SU-DHL-6 (cell line): ENCODE results near the gene SYT8.

Source experiments
- H2AFZ ChIP-seq: fragments of 200-600 bp; sonication (generic); 2 replicates; pipeline ENCODE4 v1.6.1; 2014; ENCODE audit warnings: low read depth, mild to moderate bottlenecking, moderate library complexity, mixed read lengths, antibody characterized with exemption, low read length; ENCODE audit not compliant: severe bottlenecking
- H3F3A ChIP-seq: fragments of 200-600 bp; shearing (Covaris generic); 2 replicates; pipeline ENCODE4 v1.6.0; 2016; ENCODE audit warnings: antibody characterized with exemption, mild to moderate bottlenecking; ENCODE audit not compliant: insufficient read depth
- H3K27ac ChIP-seq: fragments of 200-600 bp; sonication (generic); 2 replicates; pipeline ENCODE4 v1.5.1; 2016; ENCODE audit warnings: low read depth, mild to moderate bottlenecking, low read length, moderate library complexity, mixed read lengths
- H3K27me3 ChIP-seq: fragments of 200-600 bp; sonication (generic), shearing (Covaris generic); 2 replicates; pipeline ENCODE4 v1.6.0; 2014; ENCODE audit warnings: mild to moderate bottlenecking, low read length
- H3K36me3 ChIP-seq: fragments of 200-600 bp; sonication (generic); 2 replicates; pipeline ENCODE4 v1.6.1; 2014; ENCODE audit warnings: mild to moderate bottlenecking, low read length, mixed read lengths
- H3K4me2 ChIP-seq: fragments of 300-600, 200-600 bp; shearing (Covaris generic), sonication (generic); 2 replicates; pipeline ENCODE4 v1.6.0; 2014; ENCODE audit warnings: low read length, low read depth, mild to moderate bottlenecking; ENCODE audit not compliant: poor library complexity, severe bottlenecking
- H3K4me3 ChIP-seq: fragments of 200-600 bp; sonication (generic); 2 replicates; pipeline ENCODE4 v1.5.1; 2014; ENCODE audit warnings: antibody characterized with exemption, low read length, mild to moderate bottlenecking, mixed read lengths; ENCODE audit not compliant: insufficient read depth, poor library complexity, severe bottlenecking
- H3K79me2 ChIP-seq: fragments of 200-600 bp; sonication (generic); 2 replicates; pipeline ENCODE4 v1.6.1; 2014; ENCODE audit warnings: mild to moderate bottlenecking, low read length, moderate library complexity; ENCODE audit not compliant: insufficient read depth
- H3K9ac ChIP-seq: fragments of 200-600 bp; sonication (generic); 2 replicates; pipeline ENCODE4 v1.7.0; 2014; ENCODE audit warnings: mild to moderate bottlenecking, low read length
- H3K9me2 ChIP-seq: fragments of 200-600 bp; sonication (generic); replicated peaks from 2 replicates; pipeline ENCODE4 v1.6.1; 2014; ENCODE audit warnings: low read length; ENCODE audit not compliant: insufficient read depth
- H3K9me3 ChIP-seq: fragments of 200-600 bp; sonication (generic); 2 replicates; pipeline ENCODE4 v1.6.1; 2014; ENCODE audit warnings: low read length, mixed read lengths; ENCODE audit not compliant: insufficient read depth
- H4K20me1 ChIP-seq: fragments of 200-600 bp; sonication (generic); 2 replicates; pipeline ENCODE4 v1.6.1; 2014; ENCODE audit warnings: low read depth, mild to moderate bottlenecking, antibody characterized with exemption, low read length, moderate library complexity, mixed read lengths
- CTCF ChIP-seq: fragments of 200-600 bp; sonication (generic); IDR thresholded peaks from one replicate; pipeline ENCODE4 v1.5.1; 2017; ENCODE audit warnings: antibody characterized with exemption, mild to moderate bottlenecking, low read length, moderate library complexity; ENCODE audit not compliant: insufficient read depth, poor library complexity, severe bottlenecking
- EZH2phosphoT487 ChIP-seq: fragments of 200-600 bp; sonication (generic), shearing (Covaris generic); conservative IDR thresholded peaks from 2 replicates; pipeline ENCODE4 v1.6.1; 2018; ENCODE audit warnings: mild to moderate bottlenecking, antibody characterized with exemption, low read length, moderate library complexity, mixed read lengths

Gene SYT8

GRCh38 chr11:1837171-1838076, 2.6 kb downstream of the SYT8 start:
- H3K27ac ChIP-seq: no peak overlapping the region
- no peaks in the 10 kb centered on the region for H3F3A ChIP-seq
- H4K20me1 ChIP-seq: no peaks in the 10 kb centered on the region
- H3K36me3 ChIP-seq: no peaks in the 10 kb centered on the region
- H3K27me3 ChIP-seq: no peaks in the 10 kb centered on the region
- H3K4me3 ChIP-seq: no peak overlapping the region
- no peaks in the 10 kb centered on the region for H3K9me2 ChIP-seq
- H3K9ac ChIP-seq: no peak overlapping the region; the same call in 1 of the 2 replicates
- H2AFZ ChIP-seq: no peak overlapping the region
- no peak overlapping the region for H3K4me2 ChIP-seq
- peak; percentile 94 for TF ChIP-seq CTCF
- TF ChIP-seq EZH2phosphoT487: no peak
- H3K9me3 ChIP-seq: no peaks in the 10 kb centered on the region
- no peaks in the 10 kb centered on the region for H3K79me2 ChIP-seq

GRCh38 chr11:1838077-1838425, 3.3 kb downstream of the SYT8 start:
- H2AFZ ChIP-seq: no peak overlapping the region
- H3K27ac ChIP-seq: no peak overlapping the region
- H4K20me1 ChIP-seq: no peaks in the 10 kb centered on the region
- H3K4me2 ChIP-seq: no peak overlapping the region
- no peaks in the 10 kb centered on the region for H3K9me3 ChIP-seq
- H3K9ac ChIP-seq: no peak overlapping the region; the same call in 1 of the 2 replicates
- no peak overlapping the region for H3K4me3 ChIP-seq
- H3K9me2 ChIP-seq: no peaks in the 10 kb centered on the region
- no peaks in the 10 kb centered on the region for H3F3A ChIP-seq
- H3K36me3 ChIP-seq: no peaks in the 10 kb centered on the region
- H3K27me3 ChIP-seq: no peaks in the 10 kb centered on the region
- no peaks in the 10 kb centered on the region for H3K79me2 ChIP-seq
- TF ChIP-seq CTCF (no peak), EZH2phosphoT487 (no peak)

- H3K4me3 ChIP-seq: no peak within 1 kb of the TSS
- H2AFZ ChIP-seq: no peak within 1 kb of the TSS
- no peaks in the 10 kb centered on the region for H3F3A ChIP-seq
- peak within 1 kb of the TSS; percentile 64; the same call in 1 of the 2 replicates for H3K27ac ChIP-seq
- H3K4me2 ChIP-seq: peak within 1 kb of the TSS; percentile 32
- H3K79me2 ChIP-seq: no peaks in the 10 kb centered on the region
- no peaks in the 10 kb centered on the region for H3K36me3 ChIP-seq
- no peaks in the 10 kb centered on the region for H3K9me3 ChIP-seq
- no peaks in the 10 kb centered on the region for H3K27me3 ChIP-seq
- H3K9ac ChIP-seq: no peak within 1 kb of the TSS; the same call in 1 of the 2 replicates
- no peaks in the 10 kb centered on the region for H3K9me2 ChIP-seq
- H4K20me1 ChIP-seq: no peaks in the 10 kb centered on the region
- TF ChIP-seq CTCF (no peak), EZH2phosphoT487 (no peak)
Observed at GRCh38 chr11:1838426-1839144, 3.8 kb downstream of the SYT8 start, which contains the start of gene TNNI2. Gene TNNI2 (plus strand): TSS chr11:1838981. CDS start chr11:1839697, 716 bp downstream.
